ENCODE data around the gene ANAPC2.
A peak's percentile ranks its signal among the peaks of the same experiment; 100 is the strongest.

Gene ANAPC2

DNA sequence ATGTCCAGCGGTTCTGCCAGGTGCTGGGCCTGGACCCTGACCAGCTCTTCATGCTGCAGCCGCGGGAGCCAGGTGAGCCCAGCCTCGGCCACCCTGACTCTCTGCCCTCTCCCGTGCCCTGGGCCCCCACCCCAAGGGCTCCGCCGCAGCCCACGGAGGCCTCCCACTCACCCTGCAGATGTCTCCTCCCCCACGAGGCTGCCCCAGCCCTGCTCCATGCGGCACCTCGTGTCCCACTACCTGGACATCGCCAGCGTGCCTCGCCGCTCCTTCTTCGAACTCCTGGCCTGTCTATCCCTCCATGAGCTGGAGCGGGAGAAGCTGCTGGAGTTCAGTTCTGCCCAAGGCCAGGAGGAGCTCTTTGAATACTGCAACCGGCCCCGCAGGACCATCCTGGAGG is 26.3 kb upstream of the ANAPC2 start:
- DNase-seq, result no peak

DNA sequence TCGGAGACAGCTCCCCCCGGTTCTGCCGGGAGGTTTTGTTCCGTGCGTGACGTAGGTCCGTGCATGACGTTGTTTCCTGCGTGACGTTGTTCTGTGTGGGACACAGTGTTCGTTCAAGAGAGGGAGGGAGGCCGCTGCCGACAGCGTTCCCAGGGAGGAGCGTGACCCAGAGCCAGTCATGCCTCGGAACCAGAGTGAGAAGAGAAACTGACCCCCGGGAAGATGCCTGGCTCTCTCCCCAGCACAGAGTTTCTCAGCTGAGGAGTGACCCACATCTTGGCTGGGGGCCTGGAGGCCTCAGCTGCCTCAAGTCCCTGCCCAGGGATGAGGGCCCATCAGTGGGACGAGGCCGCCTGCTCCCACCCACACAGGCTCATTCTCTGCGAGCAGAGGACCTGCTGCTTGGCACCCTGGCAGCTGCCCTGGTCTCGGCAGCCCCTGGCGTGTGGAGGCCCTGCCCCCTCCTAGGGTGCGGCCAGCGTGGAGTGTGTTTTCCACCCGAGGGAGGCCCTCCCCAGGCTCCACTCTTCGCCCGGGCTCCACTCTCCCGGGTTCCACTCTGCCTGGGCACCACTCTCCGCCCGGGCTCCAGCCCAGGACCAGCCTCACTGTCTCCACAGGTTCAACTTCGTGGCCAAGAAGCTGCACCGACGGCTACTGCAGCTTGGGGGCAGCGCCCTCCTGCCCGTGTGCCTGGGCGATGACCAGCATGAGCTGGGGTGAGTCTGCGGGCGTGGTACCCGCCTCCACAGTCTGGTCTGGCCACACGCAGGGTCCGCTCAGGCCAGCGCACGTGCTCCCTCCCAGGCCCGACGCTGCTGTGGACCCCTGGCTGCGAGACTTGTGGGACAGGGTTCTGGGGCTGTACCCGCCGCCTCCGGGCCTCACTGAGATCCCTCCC is 25.1 kb upstream of the ANAPC2 start:
- DNase-seq, result no peak

GRCh38 chr9:137212520-137212919 is 24.2 kb upstream of the ANAPC2 start:
- no peak for DNase-seq

- DNase-seq, result no peak
Observed at GRCh38 chr9:137211532-137211931, 23.2 kb upstream of the ANAPC2 start.

DNA sequence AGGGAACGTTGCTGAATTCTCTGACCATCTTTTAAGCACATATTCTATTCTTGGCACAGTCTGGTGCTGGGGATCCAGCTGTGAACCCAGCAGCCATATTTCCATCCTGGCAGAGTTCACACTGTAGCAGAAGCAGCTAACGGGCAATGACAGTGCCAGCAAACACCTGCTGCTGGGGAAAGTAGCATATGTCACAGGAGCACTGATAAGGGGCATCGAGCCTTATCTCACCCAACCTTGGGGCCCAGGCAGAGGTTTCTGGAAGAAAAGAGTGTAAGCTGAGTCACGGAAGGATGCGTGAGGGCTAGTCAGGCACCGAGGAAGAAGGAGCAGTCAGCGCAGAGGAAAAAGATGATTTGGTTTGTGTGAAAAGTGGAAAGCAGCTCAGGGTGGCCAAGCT is 18.2 kb upstream of the ANAPC2 start:
- DNase-seq, result no peak

GRCh38 chr9:137205126-137206069 is 17.0 kb upstream of the ANAPC2 start, which contains the start of the genes NDOR1 and TMEM203:
TSS of gene NDOR1 (plus strand) at chr9:137205700. CDS start at chr9:137205778, 78 bp downstream.
TSS of gene TMEM203 (minus strand) at chr9:137205648. CDS start at chr9:137205414, 234 bp downstream.
- peak; percentile 79 to 83 for DNase-seq

GRCh38 chr9:137204731-137205125 is 16.4 kb upstream of the ANAPC2 start:
- no peak for DNase-seq

DNA sequence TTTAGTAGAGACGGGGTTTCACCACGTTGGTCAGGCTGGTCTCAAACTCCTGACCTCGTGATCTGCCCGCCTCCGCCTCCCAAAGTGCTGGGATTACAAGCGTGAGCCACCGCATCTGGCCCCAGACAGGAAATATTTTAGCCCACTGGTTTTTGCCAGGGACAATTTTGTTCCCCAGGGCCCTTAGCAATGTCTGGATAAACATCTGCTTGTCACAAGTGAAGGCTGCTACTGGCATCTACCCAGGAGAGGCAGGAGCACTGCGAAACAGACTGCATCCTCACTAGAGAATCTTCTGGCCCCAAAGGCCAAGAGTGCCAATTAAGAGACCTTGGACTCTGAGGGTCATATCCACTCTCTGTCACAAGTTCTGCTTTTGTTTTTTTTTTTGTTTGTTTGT is 14.6 kb upstream of the ANAPC2 start:
- no peak for DNase-seq

GRCh38 chr9:137201205-137201868 is 13.0 kb upstream of the ANAPC2 start:
- DNase-seq, result no peak

DNA sequence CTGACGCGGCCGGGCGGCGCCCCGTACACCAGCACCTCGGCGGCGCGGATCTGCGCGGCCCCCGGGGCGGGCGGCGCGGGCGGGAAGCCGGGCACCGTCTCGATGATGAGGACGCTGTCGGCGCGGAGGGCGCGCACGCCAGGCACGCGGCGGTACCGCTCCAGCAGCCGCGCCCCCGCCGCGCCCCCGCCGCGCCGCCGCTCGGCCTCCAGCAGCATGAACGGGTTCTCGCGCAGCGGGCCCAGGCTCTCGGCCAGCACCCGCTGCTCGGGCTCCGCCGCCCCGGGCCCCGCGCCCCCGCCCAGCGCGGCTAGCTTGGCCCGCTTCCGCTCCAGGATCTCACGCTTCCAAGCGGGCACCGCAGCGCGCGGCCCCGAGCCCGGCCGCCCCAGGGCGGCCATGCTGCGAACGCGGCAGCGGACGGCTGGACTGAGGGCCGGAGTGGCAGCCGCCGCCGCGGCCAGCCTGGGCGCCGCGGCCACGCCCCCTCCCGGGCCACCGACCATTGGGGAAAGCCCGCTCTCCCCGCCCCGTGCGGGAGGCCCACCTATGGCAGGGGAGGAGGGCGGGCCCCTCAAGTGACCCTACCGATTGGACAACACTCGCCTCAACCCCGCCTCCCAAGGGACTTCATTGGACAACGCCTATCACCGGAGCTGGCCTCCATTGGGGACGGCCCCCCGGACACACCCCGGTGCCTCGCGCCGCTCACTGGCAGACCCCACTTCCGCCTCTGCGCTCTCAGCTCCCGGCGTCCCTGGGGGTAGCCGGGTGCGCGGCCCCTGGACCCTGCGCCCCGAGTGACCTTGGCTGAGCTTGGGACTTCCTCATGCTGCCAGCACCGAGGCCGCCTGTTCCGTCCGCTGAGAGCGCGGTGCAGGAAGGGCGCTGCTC is 12.2 kb upstream of the ANAPC2 start, which contains the start of gene TPRN:
Gene TPRN, minus strand, starts transcription at position 431 of the 894 bp plus-strand sequence. Its CDS starts 30 bp downstream, at position 401.
- DNase-seq, result peak; percentile 97 to 98

GRCh38 chr9:137199411-137200121 is 11.2 kb upstream of the ANAPC2 start:
- DNase-seq, result no peak

DNA sequence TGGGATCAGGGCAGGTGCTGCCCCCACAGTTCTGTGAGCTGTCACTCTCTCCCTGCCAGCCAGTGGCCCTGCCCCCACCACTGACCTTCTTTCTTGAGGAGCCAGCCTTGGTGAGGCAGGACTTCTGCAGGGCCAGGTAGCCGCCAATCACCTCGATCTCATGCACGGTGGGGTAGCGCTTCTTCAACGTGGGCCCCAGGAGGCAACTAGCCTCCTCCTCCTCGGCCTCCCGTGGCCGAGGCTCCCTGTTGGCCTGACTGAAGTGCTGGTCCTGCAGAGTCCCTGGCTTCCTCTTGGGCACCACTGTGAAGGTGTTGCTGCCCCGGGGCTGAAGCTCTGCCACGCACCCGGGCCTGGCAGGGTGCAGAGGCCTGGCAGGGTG is 10.5 kb upstream of the ANAPC2 start:
- no peak for DNase-seq

GRCh38 chr9:137198051-137198901 is 9.9 kb upstream of the ANAPC2 start:
- no peak for DNase-seq

DNA sequence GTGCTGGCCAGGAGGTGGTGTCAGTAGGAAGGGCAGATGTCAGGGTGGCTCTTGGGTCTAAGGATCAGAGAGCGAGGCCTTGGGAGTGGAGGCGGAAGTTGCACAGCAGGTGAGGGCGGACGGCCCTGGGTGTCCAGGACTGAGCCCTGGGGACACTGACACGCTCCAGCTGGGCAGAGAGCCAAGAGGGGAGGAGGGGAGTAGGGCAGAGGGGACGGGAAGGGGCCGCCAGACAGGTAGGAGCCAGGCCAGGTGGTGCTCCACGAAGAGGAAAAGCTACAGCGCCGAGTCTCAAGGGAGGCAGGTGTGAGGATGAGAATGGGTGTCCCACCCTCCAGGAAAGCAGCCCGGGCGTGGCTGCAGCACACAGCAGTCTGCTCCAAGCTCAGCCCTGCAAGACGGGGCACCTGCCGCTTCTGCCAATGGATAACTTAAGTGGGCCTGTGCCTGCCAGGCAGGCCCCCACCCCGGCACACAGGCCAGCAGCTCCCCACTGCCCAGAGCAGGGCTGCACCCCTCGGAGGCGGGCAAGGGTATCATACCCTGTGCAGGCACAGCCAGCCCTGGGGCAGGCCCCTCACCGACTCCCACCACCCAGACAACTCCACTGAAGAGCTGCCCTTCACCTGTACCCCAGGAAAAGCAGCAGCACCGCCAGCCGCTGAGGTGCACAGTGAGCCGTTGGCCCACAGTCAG is 7.3 kb upstream of the ANAPC2 start:
- no peak for DNase-seq

- DNase-seq, result no peak
Observed at GRCh38 chr9:137194909-137195308, 6.5 kb upstream of the ANAPC2 start.

- DNase-seq, result no peak
Observed at GRCh38 chr9:137194388-137194787, 6.0 kb upstream of the ANAPC2 start.

DNA sequence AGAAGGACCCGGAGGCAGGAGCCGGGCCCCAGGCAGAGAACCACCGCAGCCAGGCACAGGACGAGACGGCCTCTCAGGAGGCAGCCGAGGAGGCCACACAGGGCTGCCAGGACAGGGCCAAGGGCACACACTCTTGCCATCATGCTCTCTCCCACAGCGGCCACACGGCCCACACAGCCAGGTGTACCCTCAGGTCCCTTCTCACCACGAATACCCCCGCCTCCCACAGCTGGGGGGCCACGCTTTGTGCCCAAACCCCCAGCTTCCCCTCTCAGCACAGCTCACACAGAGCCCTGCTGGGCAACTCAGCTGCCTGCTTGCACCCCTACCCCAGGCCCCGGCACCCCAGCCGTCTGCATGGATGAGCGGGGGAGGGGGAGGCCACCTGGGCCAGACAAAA is 5.4 kb upstream of the ANAPC2 start:
- no peak for DNase-seq

- no peak for DNase-seq
Observed at GRCh38 chr9:137192859-137193258, 4.5 kb upstream of the ANAPC2 start.

DNA sequence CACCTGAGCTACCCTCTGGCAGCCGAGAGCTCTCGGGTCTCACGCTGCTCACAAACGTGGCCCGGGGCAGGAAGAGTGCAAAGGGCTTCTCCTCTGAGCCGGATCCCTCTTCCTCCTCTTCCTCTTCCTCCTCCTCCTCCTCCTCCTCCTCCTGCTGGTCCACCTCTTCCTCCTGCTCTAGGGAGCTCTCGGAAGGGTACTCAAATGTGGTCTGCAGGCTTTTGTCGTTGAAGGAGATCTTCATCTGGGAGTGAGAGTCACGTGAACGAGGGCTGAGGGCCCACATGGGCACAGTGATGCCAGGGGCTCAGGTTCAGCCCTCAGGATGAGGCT is 4.1 kb upstream of the ANAPC2 start:
- no peak for DNase-seq
